Aorta (tissue), 5 donors: ENCODE measurements around the gene CDK5R1. TPM values are rescaled to one million over a fixed set of nuclear protein-coding genes. Genes with fewer than 3 reads are reported as not detected.
A peak's percentile ranks its signal among the peaks of the same experiment; 100 is the strongest.

ENCODE experiments used
- ATAC-seq: fragments of 200-7000 bp; cut with Tn5 transposase; one replicate; pipeline ENCODE4 v1.9.1; 2022; ENCODE audit warnings: moderate library complexity; ENCODE audit not compliant: low FRiP score
- DNase-seq, 2 donors: peaks; one replicate each; pipeline ENCODE4 v3.0.0-alpha.2; 2020
- H3K27ac ChIP-seq, 2 donors: one replicate each; pipeline ENCODE4 v1.5.1; 2013; ENCODE audit warnings: low read length in 2 of 2, mild to moderate bottlenecking in 2 of 2, moderate library complexity in 2 of 2, control low read depth in 1 of 2, inconsistent platforms in 1 of 2, low read depth in 1 of 2
- H3K27me3 ChIP-seq, 2 donors: one replicate each; pipeline ENCODE4 v1.6.1; 2013; ENCODE audit warnings: control low read depth in 1 of 2, low read length in 1 of 2, mild to moderate bottlenecking in 1 of 2, moderate library complexity in 1 of 2; ENCODE audit not compliant: insufficient read depth in 2 of 2, control insufficient read depth in 1 of 2
- H3K36me3 ChIP-seq, 2 donors: one replicate each; pipeline ENCODE4 v1.6.1; 2013; ENCODE audit warnings: control low read depth in 1 of 2, low read length in 1 of 2, mild to moderate bottlenecking in 1 of 2; ENCODE audit not compliant: insufficient read depth in 2 of 2, control insufficient read depth in 1 of 2
- H3K4me1 ChIP-seq, 2 donors: one replicate each; pipeline ENCODE4 v1.6.1; 2013; ENCODE audit warnings: low read length in 2 of 2, control low read depth in 1 of 2, mild to moderate bottlenecking in 1 of 2, moderate library complexity in 1 of 2; ENCODE audit not compliant: insufficient read depth in 2 of 2, control insufficient read depth in 1 of 2
- H3K4me3 ChIP-seq, 2 donors: one replicate each; pipeline ENCODE4 v1.5.1; 2013; ENCODE audit warnings: low read length in 2 of 2, control low read depth in 1 of 2, mild to moderate bottlenecking in 1 of 2
- H3K9me3 ChIP-seq: one replicate; pipeline ENCODE4 v1.6.1; 2013; ENCODE audit warnings: mild to moderate bottlenecking, low read length; ENCODE audit not compliant: control insufficient read depth
- WGBS, 2 donors: extraction: QIAGEN DNeasy Blood & Tissue Kit; methylation state at CpG; one replicate each; pipeline ENCODE4 v1.1.7; 2013; 5-methylcytosine and 5-hydroxymethylcytosine counted together
- intact Hi-C, 2 donors: fragments of 100-400 bp; cut with DNase I; formaldehyde crosslinking; loops; one replicate each; pipeline versions ENCODE4 v1.14.2 to v1.15.0; 2022
- polyA plus RNA-seq, 2 donors: library from polyadenylated mRNA; stranded (reverse); fragments of 200-250 nt; gene quantifications; one replicate each; pipeline ENCODE4 v1.2.3, GENCODE V29; 2013
- total RNA-seq, 2 donors: library from RNA; stranded (reverse); fragmentation: NEBNext Ultra II Directional; extraction: Animal tissue kit (Norgen Biotek cat#: 25700); gene quantifications; one replicate each; pipeline ENCODE4 v1.2.1, GENCODE V29; 2021
- donor health status: healthy with polysubstance abuse.
- donor health status: Bipolar disorder and iron deficiency.
- donor health status: DM: no; HTN: no; CAD: no.
- donor health status: DM: no; HTN: no; CAD: no.
- donor health status: DM: yes; HTN: yes; CAD: no.

Gene CDK5R1
- total and polyA plus RNA-seq, 4 donors: under 0.01 to 1.0 (median 0.67) TPM

GRCh38 chr17:32492648-32493289 is 6.0 kb downstream of the CDK5R1 start:
- DNase-seq (no peak), ATAC-seq (no peak)
- no peaks in the 10 kb centered on the region for H3K27me3 ChIP-seq
- 93 to 97% methylated on average over 7 of the region's 7 CpGs for WGBS, 2 donors
- intact Hi-C loops: no loop called here
- no peak overlapping the region for H3K4me3 ChIP-seq
- H3K27ac ChIP-seq: no peak overlapping the region
- no peaks in the 10 kb centered on the region for H3K9me3 ChIP-seq
- H3K4me1 ChIP-seq: peaks cover 4 to 8% of the 10 kb centered on the region in 2 donors
- H3K36me3 ChIP-seq: no peaks in the 10 kb centered on the region

DNA sequence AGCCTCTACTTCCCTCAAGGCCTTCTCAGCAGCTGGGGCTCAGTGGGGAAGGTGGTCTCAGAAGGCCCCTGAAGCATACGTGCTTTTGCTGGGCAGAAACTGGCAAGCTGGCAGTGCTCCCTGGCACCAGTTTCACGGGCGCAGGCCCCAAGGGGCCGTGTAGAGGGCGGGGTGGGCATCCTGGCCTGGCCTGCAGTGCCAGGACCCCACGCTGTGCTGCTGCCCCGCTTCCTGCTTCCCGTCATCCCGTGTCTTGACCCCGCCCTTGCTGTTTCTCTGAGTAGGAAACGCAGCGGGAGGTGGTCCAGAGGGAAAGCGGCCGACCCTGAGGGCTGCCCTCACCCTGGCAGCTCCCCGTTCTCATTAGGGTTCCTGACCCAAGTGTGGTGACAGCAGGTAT is 6.8 kb downstream of the CDK5R1 start:
- intact Hi-C loops: no loop called here
- DNase-seq (no peak), ATAC-seq (no peak)
- no peaks in the 10 kb centered on the region for H3K9me3 ChIP-seq
- H3K27ac ChIP-seq: no peak overlapping the region
- H3K4me3 ChIP-seq: no peak overlapping the region
- no peaks in the 10 kb centered on the region for H3K36me3 ChIP-seq
- 87 to 89% methylated on average over 15 of the region's 15 CpGs for WGBS, 2 donors
- H3K27me3 ChIP-seq: no peaks in the 10 kb centered on the region
- peaks cover 4 to 8% of the 10 kb centered on the region in 2 donors for H3K4me1 ChIP-seq

- DNase-seq (no peak), ATAC-seq (no peak)
- no peak overlapping the region for H3K27ac ChIP-seq
These were observed 7.3 kb downstream of the CDK5R1 start for GRCh38 chr17:32493976-32494513.

DNA sequence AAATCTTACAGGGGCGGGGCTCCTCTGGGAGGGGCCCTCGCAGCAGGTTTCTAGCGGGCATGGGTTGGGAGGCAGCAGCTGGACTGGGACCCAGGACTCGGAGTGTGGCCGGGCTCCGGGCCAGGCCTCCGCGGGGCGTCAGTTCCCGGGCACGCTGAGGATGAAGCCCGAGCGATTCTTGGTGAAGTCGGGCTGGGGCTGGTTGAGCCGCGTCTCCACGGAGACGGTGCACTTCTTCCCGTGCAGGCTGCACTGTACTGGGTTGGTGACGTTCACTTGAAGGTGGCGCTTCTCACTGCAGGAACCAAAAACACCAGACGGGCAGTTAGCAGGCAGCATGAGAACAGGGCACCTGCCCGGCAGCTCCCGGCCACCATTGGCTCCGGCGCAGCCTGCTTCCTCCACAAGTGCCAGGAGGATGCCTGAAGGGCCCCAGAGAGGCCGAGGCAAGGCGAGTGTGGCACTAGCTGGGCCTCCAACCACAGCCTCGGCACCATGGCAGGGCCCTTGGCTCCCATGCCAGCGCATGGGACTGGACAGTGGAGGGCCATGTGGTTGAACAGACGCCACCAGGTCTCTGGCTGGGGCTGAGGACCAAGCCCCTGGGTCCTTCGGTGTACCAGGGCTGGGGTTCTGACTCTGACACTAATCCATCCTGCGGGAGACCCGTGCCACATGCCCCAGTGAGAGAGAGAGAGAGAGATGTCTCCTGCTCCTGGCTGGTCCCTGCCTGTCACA is 8.0 kb downstream of the CDK5R1 start:
- no peaks in the 10 kb centered on the region for H3K27me3 ChIP-seq
- ATAC-seq: no peak
- no peak overlapping the region for H3K4me3 ChIP-seq
- peak overlapping the region in 1 of 2 donors; percentile 17 for H3K27ac ChIP-seq
- H3K9me3 ChIP-seq: no peaks in the 10 kb centered on the region
- peaks cover 4 to 8% of the 10 kb centered on the region in 2 donors for H3K4me1 ChIP-seq
- no peaks in the 10 kb centered on the region for H3K36me3 ChIP-seq
- intact Hi-C loops: no loop called here
- 90% methylated on average over 34 of the region's 34 CpGs for WGBS, 2 donors
- DNase-seq: no peak

More at GRCh38 chr17:32493976-32494513, 7.3 kb downstream of the CDK5R1 start:
- Histone ChIP-seq H3K27me3 (no peaks in the 10 kb centered on the region), H3K36me3 (no peaks in the 10 kb centered on the region), H3K9me3 (no peaks in the 10 kb centered on the region), H3K4me1 (peaks cover 4 to 8% of the 10 kb centered on the region in 2 donors), H3K4me3 (no peak overlapping the region)
- intact Hi-C loops: no loop called here
- WGBS, 2 donors: 97% methylated on average over 11 of the region's 11 CpGs

DNA sequence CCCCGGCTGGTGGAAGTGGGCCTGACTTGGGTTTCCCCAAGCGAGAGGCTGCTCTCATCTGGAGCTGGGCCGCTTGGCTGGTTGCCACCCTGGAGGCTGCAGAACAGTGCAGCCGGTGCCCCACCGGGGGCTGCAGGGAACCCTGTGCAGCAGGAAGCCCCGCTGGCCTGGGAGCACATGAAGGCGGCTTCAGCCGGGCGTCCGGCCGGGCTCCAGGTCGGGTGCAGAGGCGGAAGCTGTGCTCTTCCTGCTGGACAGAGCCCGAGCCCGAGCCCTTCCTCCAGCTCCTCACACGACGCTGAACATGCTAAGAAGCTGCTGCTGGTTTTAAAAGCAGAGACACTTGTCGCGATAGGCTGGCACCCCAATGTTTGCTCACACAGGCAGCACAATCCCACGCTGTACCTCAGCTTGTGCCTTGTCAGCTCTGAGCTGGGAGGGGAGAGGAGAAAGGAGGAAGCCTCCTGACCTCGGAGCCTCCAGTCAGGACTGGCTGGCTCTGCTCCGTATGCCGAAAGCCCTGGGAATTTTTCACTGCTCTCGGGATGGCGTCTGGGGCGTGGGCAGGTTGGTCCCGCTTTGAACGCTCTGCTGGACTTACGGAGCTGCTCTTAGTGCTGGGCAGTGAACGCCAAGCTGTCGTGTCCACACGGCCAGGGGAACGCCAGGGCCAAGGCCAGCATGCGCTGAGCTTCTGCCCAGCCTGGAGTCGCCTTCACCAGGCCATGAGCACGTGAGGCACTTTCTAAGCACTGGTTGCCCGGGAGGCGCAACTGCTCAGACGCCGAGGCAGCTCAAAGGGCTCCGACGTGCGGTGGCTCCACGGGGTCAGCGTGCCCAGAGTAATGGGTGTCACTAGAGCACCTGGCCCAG is 8.8 kb downstream of the CDK5R1 start:
- peak; percentile 24 for ATAC-seq
- peak; percentile 80 to 90 for DNase-seq
- Histone ChIP-seq H3K9me3 (no peaks in the 10 kb centered on the region), H3K27ac (peak overlapping the region in 1 of 2 donors; percentile 91), H3K27me3 (no peaks in the 10 kb centered on the region), H3K4me1 (peaks cover 4 to 8% of the 10 kb centered on the region in 2 donors), H3K36me3 (no peaks in the 10 kb centered on the region), H3K4me3 (no peak overlapping the region)
- 23 to 30% methylated on average over 41 to 45 of the region's 45 CpGs for WGBS, 2 donors
- intact Hi-C loops: no loop called here

DNA sequence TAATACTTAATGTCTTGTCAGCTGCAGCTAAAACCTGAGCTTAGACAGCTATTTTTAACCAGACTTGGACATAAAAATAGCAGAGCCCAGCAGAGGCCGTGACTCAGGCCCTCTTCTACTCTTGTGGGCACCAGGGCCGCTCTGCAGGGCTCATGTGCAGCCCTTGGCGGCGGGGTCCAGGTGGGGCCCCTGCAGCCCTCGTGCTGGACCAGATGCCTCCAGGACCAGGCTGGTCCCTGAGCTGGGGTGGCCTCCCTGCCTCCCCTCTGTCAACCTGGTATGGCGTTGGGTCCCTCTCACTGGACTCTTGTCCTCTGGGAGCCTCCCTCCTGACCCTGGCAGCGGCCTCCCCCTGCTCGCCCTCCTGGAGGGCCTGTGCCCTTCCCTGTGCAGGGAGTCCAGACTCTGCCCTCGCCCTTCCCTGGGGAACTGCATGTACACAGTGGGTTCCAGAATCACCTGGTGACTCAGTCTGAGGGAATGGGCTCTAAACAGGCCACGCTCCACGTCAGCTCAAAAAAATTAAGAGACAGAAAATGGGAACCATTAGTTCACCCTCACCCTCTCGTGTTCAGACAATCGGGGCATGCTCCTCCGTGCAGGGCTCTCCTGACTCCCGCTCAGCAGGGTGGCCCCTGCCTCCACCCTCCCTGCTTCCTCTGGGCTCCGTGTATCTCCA is 9.7 kb downstream of the CDK5R1 start:
- peak; percentile 70 for ATAC-seq
- no peak overlapping the region for H3K4me3 ChIP-seq
- 21 to 35% methylated on average over 15 to 16 of the region's 16 CpGs for WGBS, 2 donors
- intact Hi-C loops: no loop called here
- H3K27me3 ChIP-seq: no peaks in the 10 kb centered on the region
- peak overlapping the region; percentile 83 to 93 for H3K27ac ChIP-seq
- H3K9me3 ChIP-seq: no peaks in the 10 kb centered on the region
- peaks cover 4 to 8% of the 10 kb centered on the region in 2 donors for H3K4me1 ChIP-seq
- peak; percentile 79 to 86 for DNase-seq
- no peaks in the 10 kb centered on the region for H3K36me3 ChIP-seq

DNA sequence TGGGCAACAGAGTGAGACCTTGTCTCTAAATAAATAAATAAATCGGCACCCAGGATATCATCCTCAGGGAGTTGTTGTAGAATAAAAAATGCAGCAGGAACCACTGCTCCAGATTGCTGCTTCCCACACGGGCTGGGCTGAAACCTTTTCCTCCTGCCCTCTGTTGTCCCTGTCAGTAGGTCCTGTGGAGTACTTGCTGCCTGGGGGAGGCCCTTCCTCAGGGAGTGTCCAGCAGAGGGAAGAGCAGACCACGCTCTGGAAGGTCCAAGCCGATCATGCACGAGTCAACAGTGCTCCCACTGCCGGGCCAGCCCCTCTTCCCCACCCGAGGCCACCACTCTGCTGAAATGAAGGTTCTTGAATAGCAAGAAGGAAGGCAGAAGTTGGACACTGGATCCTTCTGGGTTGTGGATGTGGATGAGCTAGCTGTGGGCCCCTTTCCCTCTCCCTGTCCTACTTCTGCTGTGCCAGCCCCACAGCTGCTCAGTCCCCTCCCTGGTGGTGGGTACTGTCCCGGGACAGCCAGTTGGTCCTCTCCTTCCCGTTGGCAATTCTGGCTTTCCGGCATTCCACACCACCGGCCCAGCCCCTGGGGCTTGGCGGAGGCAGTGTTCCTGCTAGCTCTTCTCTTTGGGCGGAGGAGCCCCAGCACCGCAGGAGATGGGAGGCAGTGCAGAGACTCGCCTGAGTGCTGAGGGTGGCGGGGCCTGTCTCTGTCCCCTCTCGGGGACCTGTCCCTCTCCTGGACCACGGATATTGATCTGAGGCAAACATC is 10.8 kb downstream of the CDK5R1 start:
- no peak for DNase-seq
- H3K36me3 ChIP-seq: no peaks in the 10 kb centered on the region
- H3K4me3 ChIP-seq: no peak overlapping the region
- H3K27ac ChIP-seq: peak overlapping the region in 1 of 2 donors; percentile 93
- H3K27me3 ChIP-seq: no peaks in the 10 kb centered on the region
- no peaks in the 10 kb centered on the region for H3K9me3 ChIP-seq
- intact Hi-C loops: no loop called here
- WGBS, 2 donors: 86 to 88% methylated on average over 18 of the region's 18 CpGs
- ATAC-seq: no peak
- H3K4me1 ChIP-seq: peaks cover 4 to 8% of the 10 kb centered on the region in 2 donors
